Measurements from ENCODE around the gene RASGRF1. TPM values are rescaled to one million over a fixed set of nuclear protein-coding genes. Genes with fewer than 3 reads are reported as not detected.

RASGRF1 gene
- total RNA-seq, 1 donor from 2014 or later, result 0.16 TPM

- Mint-ChIP-seq H3K9me3 (no peaks in the 10 kb centered on the region), H3K27ac (ENCODE audit: unreplicated experiment) (no peak within 1 kb of the TSS), H3K4me3 (peak within 1 kb of the TSS; percentile 71), H3K27me3 (ENCODE audit: low read depth) (peaks cover 46% of the 10 kb centered on the region), H3K36me3 (ENCODE audit: low read depth) (no peaks in the 10 kb centered on the region), H3K4me1 (no peaks in the 10 kb centered on the region)
- DNase-seq (ENCODE audit: low read depth, low spot score), result peak; percentile 61
- no peak for TF ChIP-seq CTCF (conservative IDR thresholded peaks at IDR 0.05)
Observed at GRCh38 chr15:78944669-78945407, 145.7 kb downstream of the RASGRF1 start, which contains the start of gene CTSH. CTSH (minus strand) TSS chr15:78945046; CDS start chr15:78944981, 65 bp downstream.

- Mint-ChIP-seq H3K9me3 (no peaks in the 10 kb centered on the region), H3K4me3 (peak overlapping the region; percentile 71), H3K27me3 (ENCODE audit: low read depth) (peaks cover 46% of the 10 kb centered on the region), H3K4me1 (no peaks in the 10 kb centered on the region), H3K27ac (ENCODE audit: unreplicated experiment) (no peak overlapping the region), H3K36me3 (ENCODE audit: low read depth) (no peaks in the 10 kb centered on the region)
- DNase-seq (ENCODE audit: low read depth, low spot score), result no peak
- TF ChIP-seq CTCF (conservative IDR thresholded peaks at IDR 0.05), result no peak
Observed at GRCh38 chr15:78944202-78944625, 146.4 kb downstream of the RASGRF1 start.

DNA sequence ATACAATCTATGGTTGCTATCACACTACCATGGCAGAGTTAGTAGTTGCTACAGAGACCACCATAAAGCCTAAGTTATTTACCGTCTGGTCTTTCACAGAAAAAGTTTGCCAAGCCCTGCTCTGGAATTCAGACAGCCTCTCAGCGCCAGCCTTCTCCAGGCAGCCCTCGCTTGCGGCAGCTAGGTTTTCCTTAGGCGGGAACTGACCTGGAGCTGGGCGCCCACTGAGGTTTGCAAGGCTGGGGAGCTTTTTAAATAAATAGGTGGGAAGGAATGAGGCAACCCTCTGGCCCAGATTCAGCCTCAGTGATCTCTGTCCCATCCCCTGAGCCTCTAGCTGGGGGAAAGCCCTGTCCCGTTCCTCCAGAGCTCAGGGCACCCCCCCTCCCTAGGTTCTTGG lies 146.9 kb downstream of the RASGRF1 start:
- H3K36me3 Mint-ChIP-seq (ENCODE audit: low read depth), result no peaks in the 10 kb centered on the region
- no peak for TF ChIP-seq CTCF (conservative IDR thresholded peaks at IDR 0.05)
- no peaks in the 10 kb centered on the region for H3K4me1 Mint-ChIP-seq
- H3K27me3 Mint-ChIP-seq (ENCODE audit: low read depth), result peaks cover 46% of the 10 kb centered on the region
- peak overlapping the region; percentile 71 for H3K4me3 Mint-ChIP-seq
- DNase-seq (ENCODE audit: low read depth, low spot score), result no peak
- H3K9me3 Mint-ChIP-seq, result no peaks in the 10 kb centered on the region
- no peak overlapping the region for H3K27ac Mint-ChIP-seq (ENCODE audit: unreplicated experiment)

DNA sequence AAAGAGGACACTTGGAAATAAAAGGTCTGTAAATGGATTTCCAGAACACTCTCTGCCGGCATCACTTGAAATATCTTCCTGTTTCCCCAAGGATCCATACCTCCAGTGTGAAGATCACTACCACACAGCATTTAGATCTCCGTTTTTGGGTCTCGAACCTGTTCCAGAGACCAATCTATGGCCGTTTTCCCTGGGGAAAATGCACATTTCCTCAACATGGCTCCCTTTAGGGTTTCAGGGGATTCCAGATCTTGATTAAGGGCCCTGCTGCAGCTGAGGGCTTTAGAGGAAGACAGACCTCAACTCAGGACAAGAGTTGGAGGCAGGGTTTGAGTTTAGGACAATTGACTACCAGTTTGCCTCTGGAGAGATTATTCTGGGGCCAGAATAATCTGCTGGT lies 147.8 kb downstream of the RASGRF1 start:
- Mint-ChIP-seq H3K4me1 (no peaks in the 10 kb centered on the region), H3K27me3 (ENCODE audit: low read depth) (peaks cover 40% of the 10 kb centered on the region), H3K27ac (ENCODE audit: unreplicated experiment) (no peak overlapping the region), H3K36me3 (ENCODE audit: low read depth) (no peaks in the 10 kb centered on the region), H3K4me3 (no peak overlapping the region), H3K9me3 (no peaks in the 10 kb centered on the region)
- no peak for DNase-seq (ENCODE audit: low read depth, low spot score)
- no peak for TF ChIP-seq CTCF (conservative IDR thresholded peaks at IDR 0.05)

DNA sequence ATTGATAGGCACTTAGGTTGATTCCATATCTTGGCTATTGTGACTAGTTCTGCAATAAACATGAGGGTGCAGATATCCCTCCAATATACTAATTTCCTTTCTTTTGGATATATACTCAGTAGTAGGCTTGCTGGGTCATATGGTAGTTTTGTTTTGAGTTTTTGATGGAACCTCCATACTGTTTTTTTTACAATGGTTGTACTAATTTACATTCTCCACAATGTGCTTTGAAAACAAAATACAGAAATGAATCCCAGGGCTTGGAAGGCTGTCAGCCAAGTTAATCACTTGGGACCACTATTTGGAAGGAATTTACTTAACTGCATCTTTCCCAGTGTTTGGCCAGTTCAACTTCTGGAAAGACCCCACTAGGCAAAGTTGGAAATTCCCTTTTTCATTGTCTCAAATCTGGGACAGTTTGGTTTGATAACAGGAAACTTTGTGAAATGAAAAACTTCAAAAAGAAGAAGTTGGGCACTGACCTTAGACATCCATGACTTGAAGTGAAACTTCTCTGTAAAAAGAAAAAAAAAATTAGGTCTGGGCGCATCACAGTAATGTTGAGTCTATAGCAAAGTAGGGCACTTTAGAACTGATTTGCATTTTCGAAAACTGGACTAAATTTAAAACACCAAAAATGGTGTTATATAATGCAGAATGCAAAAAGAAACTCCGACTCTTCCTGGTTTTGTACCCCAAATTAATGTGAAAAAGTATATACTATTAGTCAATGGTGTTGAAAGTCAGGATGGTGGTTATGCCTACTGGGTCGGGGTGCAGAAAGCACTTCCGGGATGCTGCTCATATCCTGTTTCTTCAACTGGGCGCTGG lies 151.7 kb downstream of the RASGRF1 start:
- Mint-ChIP-seq H3K9me3 (no peaks in the 10 kb centered on the region), H3K27ac (ENCODE audit: unreplicated experiment) (no peak overlapping the region), H3K36me3 (ENCODE audit: low read depth) (no peaks in the 10 kb centered on the region), H3K4me1 (no peaks in the 10 kb centered on the region), H3K27me3 (ENCODE audit: low read depth) (peaks cover 17% of the 10 kb centered on the region), H3K4me3 (no peak overlapping the region)
- DNase-seq (ENCODE audit: low read depth, low spot score), result no peak
- no peak for TF ChIP-seq CTCF (conservative IDR thresholded peaks at IDR 0.05)

Measured in neural crest cell (in vitro differentiated cells).